Stimulated activated naive CD8-positive, alpha-beta T cell treated with anti-CD3 and anti-CD28 coated beads, Interleukin-15, Interleukin-2, amounts not matched to agents 100 ng/mL and 50 ng/mL, for 24 hours (primary cell): Measurements from ENCODE around the gene ZNF85.
"Not testable (repeated sequence)": the region's sequence is repeated elsewhere in the genome, so short reads cannot be mapped to it uniquely, and the experiment has no call there.

Source experiments
- H3K27ac Mint-ChIP-seq: one replicate; pipeline ENCODE4 v1.8.0; 2021; ENCODE audit warnings: mild to moderate bottlenecking, mixed read lengths
- H3K27me3 Mint-ChIP-seq: one replicate; pipeline ENCODE4 v1.8.0; 2021; ENCODE audit warnings: mixed read lengths
- H3K36me3 Mint-ChIP-seq: one replicate; pipeline ENCODE4 v1.8.0; 2021; ENCODE audit warnings: low read depth, mixed read lengths
- H3K4me1 Mint-ChIP-seq: one replicate; pipeline ENCODE4 v1.8.0; 2021; ENCODE audit warnings: low read depth, mixed read lengths
- H3K4me3 Mint-ChIP-seq: one replicate; pipeline ENCODE4 v1.8.0; 2021; ENCODE audit warnings: mild to moderate bottlenecking, mixed read lengths
- H3K9me3 Mint-ChIP-seq: one replicate; pipeline ENCODE4 v1.8.0; 2021; ENCODE audit warnings: mixed read lengths

The ZNF85 gene

DNA sequence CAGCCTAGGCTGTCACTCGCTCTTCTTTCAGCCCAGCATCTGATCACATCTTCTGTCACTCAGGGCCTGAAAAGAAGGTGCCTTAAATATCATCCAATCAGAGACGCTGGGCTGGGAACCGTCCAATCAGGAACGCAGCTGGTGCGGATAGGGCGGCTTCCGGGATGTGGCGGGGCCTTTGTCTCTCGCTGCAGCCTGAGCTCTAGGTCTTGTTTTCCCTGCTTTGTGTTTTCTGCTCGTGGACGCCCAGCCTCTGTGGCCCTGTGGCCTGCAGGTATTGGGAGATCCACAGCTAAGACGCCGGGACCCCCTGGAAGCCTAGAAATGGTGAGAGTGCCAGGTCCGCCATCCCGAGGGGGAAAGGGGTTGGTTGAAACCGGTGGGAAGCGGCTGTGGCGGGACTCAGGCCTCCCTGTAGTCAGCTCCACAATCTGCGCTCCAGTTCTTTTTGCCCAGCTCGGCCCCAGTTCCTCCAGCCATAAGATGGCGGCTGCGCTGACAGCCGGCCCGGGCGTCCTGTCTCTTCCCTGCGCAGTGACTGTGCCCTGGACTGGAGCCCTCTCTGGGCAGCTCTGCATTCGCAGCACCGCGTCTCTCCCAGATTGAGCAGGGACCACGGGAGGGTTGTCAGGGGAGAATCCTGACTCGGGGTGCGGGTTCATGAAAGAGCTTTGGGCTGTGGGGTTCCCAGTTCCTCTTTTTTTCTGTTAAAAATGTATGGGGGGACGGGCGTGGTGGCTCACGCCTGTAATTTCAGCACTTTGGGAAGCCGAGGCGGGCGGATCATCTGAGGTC is at the start of gene ZNF85:
ZNF85 (plus strand) TSS at position 175 of the 795 bp plus-strand sequence; CDS start at position 325, 150 bp downstream.
- Mint-ChIP-seq H3K4me1 (peaks cover 18% of the 10 kb centered on the region), H3K27ac (peak within 1 kb of the TSS; percentile 88), H3K9me3 (peaks cover 4% of the 10 kb centered on the region), H3K27me3 (no peaks in the 10 kb centered on the region), H3K36me3 (peaks cover 28% of the 10 kb centered on the region), H3K4me3 (peak within 1 kb of the TSS; percentile 96)

DNA sequence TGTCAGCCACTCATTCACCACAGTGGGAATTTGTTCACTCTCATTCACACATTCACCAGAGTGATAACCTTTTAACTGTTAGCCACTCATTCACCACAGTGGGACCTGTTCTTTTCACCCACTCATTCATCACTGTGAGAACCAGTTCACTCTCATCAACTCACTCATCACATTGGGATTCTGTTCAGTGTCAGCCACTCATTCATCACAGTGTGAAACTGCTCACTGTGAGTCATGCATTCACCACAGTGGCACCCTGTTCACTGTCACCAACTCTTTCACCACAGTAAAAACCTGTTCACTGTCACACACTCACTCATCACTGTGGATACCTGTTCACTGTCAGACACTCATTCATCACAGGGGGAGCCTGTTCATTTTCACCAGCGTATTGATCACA is 43.5 kb upstream of the ZNF85 start:
- no peak overlapping the region for H3K27ac Mint-ChIP-seq
- H3K36me3 Mint-ChIP-seq, result peaks cover 40% of the 10 kb centered on the region
- H3K4me3 Mint-ChIP-seq, result no peak overlapping the region
- peaks cover 99% of the 10 kb centered on the region for H3K9me3 Mint-ChIP-seq
- peaks cover 3% of the 10 kb centered on the region for H3K27me3 Mint-ChIP-seq
- H3K4me1 Mint-ChIP-seq, result no peaks in the 10 kb centered on the region

DNA sequence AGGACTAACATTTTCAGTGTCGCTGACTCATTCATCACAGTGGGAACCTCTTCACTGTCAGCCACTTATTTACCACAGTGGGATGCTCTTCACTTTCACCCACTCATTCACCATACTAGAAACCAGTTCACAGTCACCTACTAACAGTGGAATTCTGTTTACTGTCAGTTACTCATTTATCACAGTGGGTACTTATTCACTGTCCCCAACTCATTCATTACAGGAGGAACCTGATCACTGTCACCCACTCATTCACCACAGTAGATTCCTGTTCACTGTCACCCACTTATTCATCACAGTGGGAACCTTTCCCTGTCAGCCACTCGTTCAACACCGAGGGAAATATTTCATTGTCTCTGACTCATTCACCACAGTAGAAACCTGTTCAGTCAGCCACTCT is 10.1 kb upstream of the ZNF85 start:
- Mint-ChIP-seq H3K9me3 (peaks cover 84% of the 10 kb centered on the region), H3K36me3 (peaks cover 59% of the 10 kb centered on the region), H3K27ac (no peak overlapping the region), H3K4me1 (no peaks in the 10 kb centered on the region), H3K4me3 (no peak overlapping the region), H3K27me3 (peaks cover 34% of the 10 kb centered on the region)

GRCh38 chr19:20925481-20925880 is 2.4 kb downstream of the ZNF85 start:
- peaks cover 38% of the 10 kb centered on the region for H3K36me3 Mint-ChIP-seq

GRCh38 chr19:20926796-20927195 is 3.7 kb downstream of the ZNF85 start:
- Mint-ChIP-seq H3K4me3 (no peak overlapping the region), H3K36me3 (peaks cover 45% of the 10 kb centered on the region), H3K4me1 (peaks cover 18% of the 10 kb centered on the region), H3K9me3 (peaks cover 4% of the 10 kb centered on the region), H3K27ac (no peak overlapping the region), H3K27me3 (no peaks in the 10 kb centered on the region)

More at GRCh38 chr19:20925481-20925880, 2.4 kb downstream of the ZNF85 start:
- H3K4me3 Mint-ChIP-seq, result no peak overlapping the region
- H3K4me1 Mint-ChIP-seq, result peaks cover 18% of the 10 kb centered on the region
- peaks cover 4% of the 10 kb centered on the region for H3K9me3 Mint-ChIP-seq
- no peaks in the 10 kb centered on the region for H3K27me3 Mint-ChIP-seq
- no peak overlapping the region for H3K27ac Mint-ChIP-seq

GRCh38 chr19:20928371-20928770 is 5.3 kb downstream of the ZNF85 start:
- Mint-ChIP-seq H3K27me3 (no peaks in the 10 kb centered on the region), H3K4me3 (no peak overlapping the region), H3K4me1 (peaks cover 14% of the 10 kb centered on the region), H3K9me3 (peaks cover 4% of the 10 kb centered on the region), H3K27ac (no peak overlapping the region), H3K36me3 (peaks cover 57% of the 10 kb centered on the region)

DNA sequence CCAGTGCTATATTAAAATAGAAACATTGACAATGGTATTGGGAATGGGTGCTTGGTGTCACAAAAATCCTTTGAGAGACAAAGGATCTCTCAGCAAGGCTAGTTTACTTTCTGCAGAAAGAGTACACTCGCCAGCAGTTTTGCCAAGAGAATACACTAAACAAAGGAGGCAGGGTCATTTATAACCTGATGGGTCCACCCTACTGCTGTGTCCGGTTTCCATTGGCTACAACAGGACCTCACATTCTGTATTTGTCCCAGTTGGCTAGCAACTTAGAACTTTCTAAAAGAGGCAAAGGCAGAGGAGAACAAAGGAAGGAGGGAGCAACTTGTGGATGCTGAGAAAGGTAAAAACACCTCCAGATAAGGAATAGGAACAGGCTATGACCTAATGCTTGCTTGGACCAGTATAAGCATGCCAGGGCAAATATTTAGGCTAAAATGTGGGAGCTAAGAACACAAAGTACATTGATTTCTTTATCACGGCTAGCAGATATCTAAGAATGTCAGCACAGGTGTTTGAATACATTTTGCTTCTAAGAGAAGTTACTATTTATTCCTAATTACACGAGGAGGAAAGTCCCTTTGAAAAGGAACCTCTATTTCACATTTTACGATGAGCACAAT is 13.4 kb downstream of the ZNF85 start:
- not testable (repeated sequence) for H3K27ac Mint-ChIP-seq, H3K9me3 Mint-ChIP-seq, H3K4me3 Mint-ChIP-seq, H3K4me1 Mint-ChIP-seq, H3K27me3 Mint-ChIP-seq
- H3K36me3 Mint-ChIP-seq, result peaks cover 77% of the 10 kb centered on the region

GRCh38 chr19:20952561-20953095 is 29.6 kb downstream of the ZNF85 start:
- not testable (repeated sequence) for H3K27me3 Mint-ChIP-seq, H3K4me1 Mint-ChIP-seq, H3K4me3 Mint-ChIP-seq, H3K27ac Mint-ChIP-seq
- H3K36me3 Mint-ChIP-seq, result peaks cover 30% of the 10 kb centered on the region
- peaks cover 27% of the 10 kb centered on the region for H3K9me3 Mint-ChIP-seq

DNA sequence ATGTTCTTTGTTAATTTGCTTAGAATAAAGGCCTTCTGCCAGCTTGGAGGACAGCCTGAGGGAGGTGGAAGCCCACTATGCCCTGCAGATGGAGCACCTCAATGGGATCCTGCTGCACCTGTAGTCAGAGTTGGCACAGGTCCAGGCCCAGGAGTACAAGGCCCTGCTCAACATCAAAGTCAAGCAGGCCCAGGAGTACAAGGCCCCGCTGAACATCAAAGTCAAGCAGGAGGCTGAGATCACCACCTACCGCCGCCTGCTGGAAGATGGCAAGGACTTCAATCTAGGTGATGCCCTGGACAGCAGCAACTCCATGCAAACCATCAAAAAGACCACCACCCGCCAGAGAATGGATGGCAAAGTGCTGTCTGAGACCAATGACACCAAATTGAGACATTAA is 41.7 kb downstream of the ZNF85 start:
- Mint-ChIP-seq H3K27me3 (no peaks in the 10 kb centered on the region), H3K9me3 (peaks cover 11% of the 10 kb centered on the region), H3K36me3 (peaks cover 4% of the 10 kb centered on the region), H3K4me1 (no peaks in the 10 kb centered on the region), H3K4me3 (no peak overlapping the region), H3K27ac (no peak overlapping the region)

DNA sequence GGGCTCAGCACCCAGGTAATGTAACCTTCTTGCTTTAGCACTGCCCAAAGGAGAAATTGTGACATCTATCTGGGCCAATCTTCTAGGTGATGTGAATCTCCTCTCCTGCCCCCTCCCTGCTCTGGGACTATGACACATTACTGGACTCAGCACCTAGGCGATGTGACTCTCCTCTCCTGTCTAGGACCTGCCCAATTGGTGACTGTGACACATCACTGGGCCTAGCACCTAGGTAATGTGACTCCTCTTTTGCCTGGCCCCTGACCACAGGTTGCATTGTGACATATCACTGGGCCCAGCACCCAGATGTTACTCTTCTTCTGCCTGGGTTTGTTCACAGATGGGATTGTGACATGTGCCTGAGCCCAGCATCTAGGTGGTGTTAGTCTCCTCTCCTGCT is 45.0 kb downstream of the ZNF85 start:
- no peaks in the 10 kb centered on the region for H3K4me1 Mint-ChIP-seq
- H3K9me3 Mint-ChIP-seq, result peaks cover 3% of the 10 kb centered on the region
- H3K4me3 Mint-ChIP-seq, result no peak overlapping the region
- H3K36me3 Mint-ChIP-seq, result no peaks in the 10 kb centered on the region
- H3K27me3 Mint-ChIP-seq, result no peaks in the 10 kb centered on the region
- no peak overlapping the region for H3K27ac Mint-ChIP-seq

- Mint-ChIP-seq H3K27me3 (no peaks in the 10 kb centered on the region), H3K9me3 (peaks cover 3% of the 10 kb centered on the region), H3K36me3 (no peaks in the 10 kb centered on the region), H3K4me1 (peaks cover 4% of the 10 kb centered on the region), H3K27ac (no peak overlapping the region), H3K4me3 (no peak overlapping the region)
Measured at GRCh38 chr19:20969498-20969897, 46.4 kb downstream of the ZNF85 start.

DNA sequence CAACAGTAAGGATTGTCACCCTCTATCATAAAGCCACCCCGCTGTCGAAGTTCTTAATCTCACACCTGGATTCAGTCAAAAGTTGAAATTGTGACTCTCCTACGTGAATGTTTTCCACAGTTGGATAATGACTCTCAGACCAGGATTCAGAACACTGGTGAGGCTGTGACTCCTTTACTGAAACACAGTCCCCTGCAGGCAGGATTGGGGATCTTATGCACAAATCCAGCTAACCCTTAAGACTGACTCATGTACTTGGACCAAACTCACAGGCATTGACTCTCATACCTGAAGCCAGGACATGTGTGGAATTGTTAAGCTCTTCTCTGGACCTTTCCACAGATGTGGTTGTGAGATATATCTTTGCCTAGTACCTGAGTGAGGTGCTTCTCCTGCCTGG is 46.8 kb downstream of the ZNF85 start:
- Mint-ChIP-seq H3K36me3 (no peaks in the 10 kb centered on the region), H3K27ac (no peak overlapping the region), H3K4me1 (peaks cover 4% of the 10 kb centered on the region), H3K4me3 (no peak overlapping the region), H3K9me3 (peaks cover 3% of the 10 kb centered on the region), H3K27me3 (no peaks in the 10 kb centered on the region)

DNA sequence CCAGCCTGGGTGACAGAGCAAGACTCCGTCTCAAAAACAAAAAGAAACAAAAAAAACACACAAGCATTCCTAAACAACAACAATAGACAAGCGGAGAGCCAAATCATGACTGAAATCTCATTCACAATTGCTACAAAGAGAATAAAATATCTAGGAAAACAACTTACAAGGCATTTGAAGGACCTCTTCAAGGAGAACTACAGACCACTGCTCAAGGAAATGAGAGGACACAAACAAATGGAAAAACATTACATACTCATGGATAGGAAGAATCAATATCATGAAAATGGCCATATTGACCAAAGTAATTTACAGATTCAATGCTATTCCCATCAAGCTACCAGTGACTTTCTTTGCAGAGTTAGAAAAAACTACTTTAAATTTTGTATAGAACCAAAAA is 69.7 kb downstream of the ZNF85 start:
- not testable (repeated sequence) for H3K36me3 Mint-ChIP-seq, H3K27me3 Mint-ChIP-seq, H3K4me3 Mint-ChIP-seq, H3K4me1 Mint-ChIP-seq, H3K27ac Mint-ChIP-seq
- peaks cover 29% of the 10 kb centered on the region for H3K9me3 Mint-ChIP-seq

DNA sequence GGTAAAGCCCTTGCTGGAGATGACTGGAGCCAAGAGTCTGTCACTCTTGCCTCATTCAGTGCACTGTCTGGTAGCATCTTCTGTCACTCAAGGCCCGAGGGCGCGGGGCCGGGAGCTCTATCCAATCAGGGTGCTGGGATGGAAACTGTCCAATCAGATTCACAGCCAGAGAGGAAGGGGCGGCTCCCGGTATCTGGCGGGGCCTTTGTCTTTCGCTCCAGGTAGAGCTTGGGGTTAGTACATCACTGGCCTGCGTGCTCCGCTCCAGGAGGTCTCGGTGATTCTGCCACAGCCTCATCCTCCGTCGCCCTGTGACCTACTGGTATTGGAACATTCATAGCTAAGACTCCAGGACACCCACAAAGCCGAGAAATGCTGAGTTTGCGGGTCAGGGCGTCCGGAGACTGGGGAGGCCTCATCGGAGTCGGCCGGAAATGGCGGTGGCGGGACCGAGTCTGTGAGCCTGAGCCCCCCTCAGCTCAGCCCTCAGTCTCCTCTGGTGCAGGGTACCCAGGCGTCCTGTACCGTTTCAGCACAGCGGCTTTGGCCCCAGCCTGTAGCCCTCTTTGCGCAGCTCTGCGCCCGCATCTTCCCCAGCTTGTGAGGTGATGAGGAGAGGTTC is 76.8 kb downstream of the ZNF85 start:
- H3K9me3 Mint-ChIP-seq, result no peaks in the 10 kb centered on the region
- H3K27me3 Mint-ChIP-seq, result no peaks in the 10 kb centered on the region
- peak overlapping the region; percentile 94 for H3K4me3 Mint-ChIP-seq
- H3K36me3 Mint-ChIP-seq, result peaks cover 3% of the 10 kb centered on the region
- peaks cover 10% of the 10 kb centered on the region for H3K4me1 Mint-ChIP-seq
- peak overlapping the region; percentile 89 for H3K27ac Mint-ChIP-seq
